Measurements from ENCODE around the gene PTPN18.

The PTPN18 gene

DNA sequence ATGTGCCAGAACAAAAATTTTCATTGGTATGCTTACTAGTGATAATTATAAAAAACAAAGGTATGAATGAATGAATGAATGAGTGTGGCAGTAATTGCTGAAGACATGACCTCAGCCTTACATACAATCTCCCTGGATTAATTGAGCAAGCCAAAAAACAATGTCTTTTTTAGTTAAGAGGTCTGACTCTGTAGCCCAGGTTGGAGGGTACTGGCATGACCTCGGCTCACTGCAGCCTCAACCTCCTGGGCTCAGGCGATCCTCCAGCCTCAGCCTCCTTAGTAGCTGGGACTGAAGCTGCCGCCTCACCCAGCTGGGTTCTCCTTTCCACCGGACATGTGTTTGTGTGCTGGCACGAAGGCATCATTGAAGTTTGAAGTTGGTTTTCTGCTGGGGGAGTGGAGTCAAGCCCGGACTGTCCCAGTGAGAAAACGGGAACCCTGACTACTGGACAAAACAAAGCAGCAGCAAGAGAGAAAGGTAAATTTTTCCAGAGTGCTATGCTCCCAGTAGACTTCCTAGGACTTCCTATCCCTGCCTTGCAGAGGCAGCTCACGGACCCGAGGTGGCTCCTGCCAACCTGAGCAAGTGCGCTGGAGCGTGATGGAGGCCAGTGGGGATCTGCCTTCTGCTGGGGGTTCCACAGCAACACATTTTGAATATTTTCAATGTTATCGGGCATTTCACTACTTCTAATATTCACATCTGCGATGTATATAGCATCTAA is 19.5 kb upstream of the PTPN18 start:
- H3K4me1 Mint-ChIP-seq (ENCODE audit: low read depth): peaks cover 19% of the 10 kb centered on the region
- H3K27ac Mint-ChIP-seq: no peak overlapping the region
- H3K4me3 Mint-ChIP-seq: no peak overlapping the region
- H3K27me3 Mint-ChIP-seq: peaks cover 11% of the 10 kb centered on the region
- no peaks in the 10 kb centered on the region for H3K9me3 Mint-ChIP-seq
- no peak for DNase-seq
- H3K36me3 Mint-ChIP-seq (ENCODE audit: low read depth): peaks cover 36% of the 10 kb centered on the region

DNA sequence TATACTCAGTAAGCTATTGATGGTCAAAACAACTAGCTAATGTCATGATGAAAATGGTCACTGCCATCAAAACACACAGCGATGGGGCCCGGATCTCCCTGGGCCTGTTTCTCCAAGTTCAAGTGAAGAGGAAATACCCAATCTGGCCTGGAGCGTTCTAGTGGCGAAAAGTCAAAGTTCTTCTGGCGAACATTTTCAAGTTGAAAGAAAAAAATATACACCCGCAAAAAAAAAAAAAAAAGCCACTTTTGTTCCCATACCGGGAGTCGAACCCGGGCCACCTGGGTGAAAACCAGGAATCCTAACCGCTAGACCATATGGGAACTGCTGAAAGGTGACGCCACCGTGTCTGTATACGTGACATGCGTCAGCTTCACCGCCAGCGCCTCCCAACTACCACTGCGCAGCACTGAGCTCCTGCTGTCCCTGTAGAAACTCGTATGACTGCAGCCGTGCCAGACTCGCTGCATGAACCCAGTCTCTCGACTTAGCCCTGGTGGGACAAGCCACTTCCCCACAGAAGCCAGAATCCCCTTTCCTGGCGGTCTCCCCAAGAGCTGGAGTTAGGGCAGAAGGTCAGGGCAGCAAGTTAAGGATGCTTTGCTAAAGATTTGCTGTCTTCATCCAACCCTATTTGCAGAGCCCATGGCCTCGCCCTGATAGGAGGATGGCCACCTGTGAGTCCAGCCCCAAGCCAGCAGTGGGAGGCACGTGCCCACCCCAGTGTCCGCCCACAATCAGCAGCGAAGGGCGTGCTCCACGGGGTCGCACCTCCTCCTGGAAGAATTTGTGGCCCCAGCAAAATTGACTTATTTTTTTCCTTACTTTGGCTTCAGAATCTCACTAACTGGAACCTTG is 18.8 kb upstream of the PTPN18 start:
- H3K36me3 Mint-ChIP-seq (ENCODE audit: low read depth): peaks cover 42% of the 10 kb centered on the region
- peaks cover 24% of the 10 kb centered on the region for H3K4me1 Mint-ChIP-seq (ENCODE audit: low read depth)
- H3K27ac Mint-ChIP-seq: peak overlapping the region; percentile 84
- no peaks in the 10 kb centered on the region for H3K9me3 Mint-ChIP-seq
- peaks cover 6% of the 10 kb centered on the region for H3K27me3 Mint-ChIP-seq
- DNase-seq: peak; percentile 76
- H3K4me3 Mint-ChIP-seq: peak overlapping the region; percentile 32

DNA sequence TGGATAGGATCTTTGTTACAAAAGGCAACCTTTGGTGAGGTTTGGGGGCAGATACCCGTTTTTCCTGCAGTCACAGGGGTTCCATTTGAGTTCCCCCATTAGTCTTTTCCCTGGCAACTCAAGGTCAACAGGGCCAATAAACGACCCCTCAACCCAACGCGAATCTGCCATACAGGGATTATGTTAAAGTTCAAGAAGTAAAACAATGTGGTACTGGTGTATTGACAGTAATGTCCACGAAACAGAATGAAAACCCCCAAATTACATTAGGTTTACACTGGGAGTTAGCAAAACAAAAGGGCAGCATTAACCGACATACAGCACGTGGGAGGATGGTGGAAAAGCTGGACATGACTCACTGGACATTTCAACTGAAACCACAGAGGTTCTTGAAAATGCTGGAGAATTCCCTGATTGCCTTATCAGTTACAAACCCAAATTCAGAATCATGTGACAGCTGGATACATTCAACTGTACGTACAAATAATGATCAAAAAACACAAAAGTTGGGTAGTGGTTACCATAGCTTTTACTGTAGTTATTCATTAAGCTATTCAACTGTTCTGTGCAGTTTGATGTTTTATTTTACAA is 18.0 kb upstream of the PTPN18 start:
- no peak for DNase-seq
- Mint-ChIP-seq H3K4me3 (no peak overlapping the region), H3K36me3 (ENCODE audit: low read depth) (peaks cover 49% of the 10 kb centered on the region), H3K27me3 (no peaks in the 10 kb centered on the region), H3K4me1 (ENCODE audit: low read depth) (peaks cover 18% of the 10 kb centered on the region), H3K9me3 (no peaks in the 10 kb centered on the region), H3K27ac (peak overlapping the region; percentile 3)

DNA sequence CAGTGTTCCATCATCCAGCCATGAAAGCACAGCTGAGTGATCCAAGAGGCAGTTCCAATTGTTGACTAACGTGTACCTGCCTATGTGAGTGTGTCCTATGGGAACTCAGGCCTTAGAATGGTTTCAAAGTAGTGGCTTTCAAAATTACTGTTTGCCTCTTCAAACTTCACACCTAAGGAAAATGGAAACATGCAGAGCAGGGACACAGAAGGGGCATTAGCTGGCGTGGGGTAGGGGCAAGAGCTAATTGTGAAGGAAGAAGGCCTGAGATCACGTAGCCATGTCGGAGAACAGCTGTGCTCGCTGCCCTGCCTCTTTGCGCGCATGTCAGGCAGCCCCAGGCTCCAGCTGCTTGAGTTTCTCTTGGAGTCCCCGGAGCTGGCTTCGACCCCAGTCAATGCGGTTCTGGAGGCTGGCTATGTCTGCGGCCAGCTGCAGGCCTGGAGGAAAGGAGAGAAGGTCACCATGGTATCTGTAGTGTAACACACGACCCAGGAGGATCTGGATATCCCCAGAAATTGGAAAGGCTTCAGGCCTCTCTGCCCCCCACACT is 17.0 kb upstream of the PTPN18 start:
- no peak for DNase-seq
- Mint-ChIP-seq H3K36me3 (ENCODE audit: low read depth) (peaks cover 59% of the 10 kb centered on the region), H3K4me3 (no peak overlapping the region), H3K9me3 (no peaks in the 10 kb centered on the region), H3K27me3 (no peaks in the 10 kb centered on the region), H3K4me1 (ENCODE audit: low read depth) (peaks cover 20% of the 10 kb centered on the region), H3K27ac (peak overlapping the region; percentile 39)

DNA sequence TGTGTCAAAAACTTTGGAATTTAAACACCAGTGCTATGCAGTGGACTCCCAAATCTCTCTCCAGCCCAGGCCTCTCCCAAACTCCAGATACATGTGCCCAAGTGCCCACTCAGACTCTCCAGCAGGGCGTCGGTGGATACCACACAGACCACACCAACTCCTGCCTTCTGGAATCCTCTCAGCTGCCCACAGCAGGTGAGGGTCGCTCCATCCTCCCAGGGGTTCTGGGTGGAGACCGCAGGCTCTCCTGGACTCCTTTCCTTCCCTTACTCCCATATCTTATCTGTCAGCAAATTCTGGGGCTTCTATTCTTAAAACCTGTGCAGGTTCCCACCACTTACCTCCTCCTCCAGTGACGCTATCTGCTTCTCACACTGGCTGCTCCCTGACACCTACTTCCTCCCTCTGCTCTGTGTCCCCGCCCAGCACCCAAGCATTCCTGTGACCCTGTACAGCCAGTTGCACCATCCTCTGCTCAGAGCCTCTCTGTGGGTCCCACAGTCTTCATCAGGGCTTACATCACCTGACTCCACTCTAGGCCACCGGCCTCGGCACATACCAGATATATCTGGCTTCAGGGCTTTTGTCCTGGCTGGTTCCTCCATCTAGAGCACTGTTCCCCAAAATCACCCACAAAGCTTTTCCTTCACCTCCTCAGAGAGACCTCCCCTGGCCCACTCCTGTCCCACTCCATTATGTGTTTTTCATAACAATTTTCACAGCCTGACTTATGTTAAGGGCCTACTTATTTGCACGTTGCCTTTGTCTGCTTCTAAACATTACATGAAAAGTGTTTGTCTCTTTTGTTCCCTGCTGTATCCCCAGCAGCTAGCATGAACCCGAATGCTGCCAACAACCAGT is 15.7 kb upstream of the PTPN18 start:
- Mint-ChIP-seq H3K9me3 (no peaks in the 10 kb centered on the region), H3K27me3 (no peaks in the 10 kb centered on the region), H3K4me1 (ENCODE audit: low read depth) (peaks cover 29% of the 10 kb centered on the region), H3K4me3 (no peak overlapping the region), H3K27ac (peak overlapping the region; percentile 55), H3K36me3 (ENCODE audit: low read depth) (peaks cover 72% of the 10 kb centered on the region)
- no peak for DNase-seq

DNA sequence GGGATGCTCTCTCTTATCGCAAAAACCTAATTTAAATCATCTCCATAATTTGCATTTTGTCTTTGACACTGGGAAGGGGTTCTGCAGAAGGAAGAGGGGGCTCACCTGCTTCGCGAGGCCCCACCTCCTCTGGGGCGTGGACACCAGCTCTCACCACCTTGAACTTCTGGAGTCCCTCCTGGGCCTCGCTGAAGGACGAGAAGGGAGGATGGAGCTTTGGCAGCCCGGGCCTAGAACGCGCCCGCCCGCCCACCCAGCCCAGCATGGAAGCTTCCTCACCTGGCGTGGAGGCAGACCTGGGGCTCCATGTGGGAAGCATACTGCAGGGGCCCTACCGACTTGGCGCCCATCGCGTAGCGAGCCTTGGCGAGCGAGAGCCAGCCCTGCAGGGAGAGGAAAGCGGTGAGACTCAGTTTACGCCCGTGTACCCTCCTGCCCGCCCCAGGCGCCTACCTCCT is 14.3 kb upstream of the PTPN18 start:
- peak overlapping the region; percentile 100 for H3K4me3 Mint-ChIP-seq
- H3K36me3 Mint-ChIP-seq (ENCODE audit: low read depth): peaks cover 86% of the 10 kb centered on the region
- no peak for DNase-seq
- H3K9me3 Mint-ChIP-seq: no peaks in the 10 kb centered on the region
- H3K27ac Mint-ChIP-seq: peak overlapping the region; percentile 99
- H3K27me3 Mint-ChIP-seq: no peaks in the 10 kb centered on the region
- H3K4me1 Mint-ChIP-seq (ENCODE audit: low read depth): peaks cover 43% of the 10 kb centered on the region

GRCh38 chr2:130342020-130342532 is 13.8 kb upstream of the PTPN18 start:
- peak overlapping the region; percentile 100 for H3K4me3 Mint-ChIP-seq
- peaks cover 47% of the 10 kb centered on the region for H3K4me1 Mint-ChIP-seq (ENCODE audit: low read depth)
- H3K36me3 Mint-ChIP-seq (ENCODE audit: low read depth): peaks cover 91% of the 10 kb centered on the region
- peak; percentile 87 for DNase-seq
- no peaks in the 10 kb centered on the region for H3K27me3 Mint-ChIP-seq
- no peaks in the 10 kb centered on the region for H3K9me3 Mint-ChIP-seq
- peak overlapping the region; percentile 99 for H3K27ac Mint-ChIP-seq

DNA sequence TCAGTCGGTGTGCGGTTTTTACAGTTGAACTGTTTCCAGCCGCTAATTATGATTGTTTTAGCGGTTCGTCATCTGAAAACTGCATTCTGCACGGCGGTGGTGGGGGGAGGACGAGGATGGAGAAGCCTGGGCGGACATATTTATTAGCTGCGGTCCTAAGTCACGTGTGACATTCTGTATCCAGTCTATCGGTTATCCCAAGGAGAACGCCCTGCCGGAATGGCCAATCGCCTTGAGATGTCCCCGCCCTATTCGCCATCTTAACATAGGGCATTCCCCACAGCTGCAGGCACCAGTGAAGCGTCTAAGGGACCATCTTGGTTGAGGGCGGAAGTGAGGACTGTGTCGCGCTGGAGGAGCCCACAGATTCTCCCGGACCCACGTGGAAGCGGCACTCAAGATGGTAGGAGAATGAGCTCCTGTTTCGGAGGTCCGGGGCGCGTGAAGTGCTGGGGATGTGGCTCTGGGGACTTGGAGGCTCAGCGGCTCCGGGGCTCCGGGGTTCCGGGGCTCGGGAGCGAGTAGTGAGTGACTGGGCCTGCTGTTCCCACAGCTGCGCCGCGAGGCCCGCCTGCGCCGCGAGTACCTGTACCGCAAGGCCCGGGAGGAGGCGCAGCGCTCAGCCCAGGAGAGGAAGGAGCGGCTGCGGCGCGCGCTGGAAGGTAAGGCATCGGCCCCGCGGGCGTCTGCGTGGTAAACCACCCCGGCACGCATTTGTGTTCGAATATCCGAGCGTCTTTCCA is 13.2 kb upstream of the PTPN18 start, which contains the start of gene IMP4:
TSS of gene IMP4 (plus strand) at position 365 of the 743 bp plus-strand sequence. CDS start at position 401, 36 bp downstream.
- Mint-ChIP-seq H3K4me1 (ENCODE audit: low read depth) (peaks cover 53% of the 10 kb centered on the region), H3K27me3 (no peaks in the 10 kb centered on the region), H3K9me3 (no peaks in the 10 kb centered on the region), H3K27ac (peak within 1 kb of the TSS; percentile 99), H3K36me3 (ENCODE audit: low read depth) (peaks cover 93% of the 10 kb centered on the region), H3K4me3 (peak within 1 kb of the TSS; percentile 100)
- DNase-seq: peak; percentile 93

- Mint-ChIP-seq H3K4me3 (peak overlapping the region; percentile 100), H3K4me1 (ENCODE audit: low read depth) (peaks cover 71% of the 10 kb centered on the region), H3K36me3 (ENCODE audit: low read depth) (peaks cover 93% of the 10 kb centered on the region), H3K27ac (peak overlapping the region; percentile 99), H3K9me3 (no peaks in the 10 kb centered on the region), H3K27me3 (no peaks in the 10 kb centered on the region)
- DNase-seq: no peak
These were observed 11.3 kb upstream of the PTPN18 start for GRCh38 chr2:130344578-130344977.

DNA sequence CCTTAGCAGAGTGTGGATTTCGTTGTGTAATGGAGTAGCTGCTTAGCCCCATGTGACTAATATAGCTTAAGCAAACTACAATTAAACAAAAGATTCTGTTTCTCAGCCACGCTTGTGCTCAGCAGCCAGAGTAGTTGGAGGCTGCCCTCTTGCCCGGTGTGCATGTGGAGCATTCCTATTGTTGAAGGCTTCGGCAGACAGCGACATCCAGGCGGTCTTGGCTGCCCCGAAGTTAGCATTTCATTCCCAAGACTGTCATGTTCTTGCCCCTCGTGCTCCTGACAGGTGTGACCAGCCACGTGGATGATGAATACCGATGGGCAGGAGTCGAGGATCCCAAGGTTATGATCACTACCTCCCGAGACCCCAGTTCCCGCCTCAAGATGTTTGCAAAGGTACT is 10.8 kb upstream of the PTPN18 start:
- H3K4me1 Mint-ChIP-seq (ENCODE audit: low read depth): peaks cover 68% of the 10 kb centered on the region
- H3K9me3 Mint-ChIP-seq: no peaks in the 10 kb centered on the region
- DNase-seq: no peak
- H3K4me3 Mint-ChIP-seq: peak overlapping the region; percentile 100
- peaks cover 90% of the 10 kb centered on the region for H3K36me3 Mint-ChIP-seq (ENCODE audit: low read depth)
- H3K27ac Mint-ChIP-seq: peak overlapping the region; percentile 99
- H3K27me3 Mint-ChIP-seq: no peaks in the 10 kb centered on the region

GRCh38 chr2:130345611-130346010 is 10.2 kb upstream of the PTPN18 start:
- Mint-ChIP-seq H3K4me3 (no peak overlapping the region), H3K27ac (peak overlapping the region; percentile 99), H3K9me3 (no peaks in the 10 kb centered on the region), H3K27me3 (no peaks in the 10 kb centered on the region), H3K36me3 (ENCODE audit: low read depth) (peaks cover 89% of the 10 kb centered on the region), H3K4me1 (ENCODE audit: low read depth) (peaks cover 66% of the 10 kb centered on the region)
- no peak for DNase-seq

DNA sequence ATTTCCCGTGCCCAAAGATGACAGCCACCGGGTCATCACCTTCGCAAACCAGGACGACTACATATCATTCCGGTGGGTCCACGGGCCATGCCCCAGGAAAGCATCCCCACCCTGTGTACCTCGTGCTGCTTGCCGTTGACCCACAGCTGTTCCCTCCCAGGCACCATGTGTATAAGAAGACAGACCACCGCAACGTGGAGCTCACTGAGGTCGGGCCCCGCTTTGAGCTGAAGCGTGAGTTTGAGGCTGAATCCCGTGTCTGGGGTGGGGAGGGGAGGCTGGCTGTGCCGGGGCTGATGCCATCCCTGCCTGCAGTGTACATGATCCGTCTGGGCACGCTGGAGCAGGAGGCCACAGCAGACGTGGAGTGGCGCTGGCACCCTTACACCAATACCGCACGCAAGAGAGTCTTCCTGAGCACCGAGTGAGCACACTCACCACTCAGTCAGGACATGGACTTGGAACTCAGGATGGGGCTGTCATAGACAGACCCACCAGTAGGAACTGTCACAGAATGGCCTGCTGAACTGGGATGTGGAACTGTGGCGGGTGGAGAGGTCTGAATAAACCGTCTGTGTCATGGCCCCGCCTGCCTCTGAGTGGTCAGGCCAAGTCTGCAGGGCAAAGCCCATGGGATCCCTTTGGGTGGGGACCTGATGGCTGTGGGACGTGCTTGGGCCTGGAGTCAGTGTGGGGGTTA is 9.7 kb upstream of the PTPN18 start:
- no peak for DNase-seq
- Mint-ChIP-seq H3K9me3 (no peaks in the 10 kb centered on the region), H3K36me3 (ENCODE audit: low read depth) (peaks cover 91% of the 10 kb centered on the region), H3K27ac (peak overlapping the region; percentile 87), H3K27me3 (no peaks in the 10 kb centered on the region), H3K4me1 (ENCODE audit: low read depth) (peaks cover 63% of the 10 kb centered on the region), H3K4me3 (no peak overlapping the region)

DNA sequence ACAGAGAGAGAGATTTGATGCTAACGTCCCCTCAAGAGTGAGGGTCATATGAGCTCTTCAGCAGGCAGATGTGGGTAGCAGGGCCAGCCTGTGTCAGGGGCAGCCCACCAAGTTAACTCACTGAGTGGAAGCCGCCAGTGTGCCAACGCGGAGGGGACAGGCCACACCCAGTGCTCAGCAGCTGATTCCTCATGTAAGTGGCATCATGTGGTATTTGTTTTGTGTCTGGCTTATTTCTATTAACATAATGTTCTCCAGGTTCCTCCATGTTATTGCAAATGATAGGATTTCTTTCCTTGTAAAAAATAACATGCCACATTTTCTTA is 9.2 kb upstream of the PTPN18 start:
- no peaks in the 10 kb centered on the region for H3K27me3 Mint-ChIP-seq
- DNase-seq: no peak
- H3K4me3 Mint-ChIP-seq: no peak overlapping the region
- no peaks in the 10 kb centered on the region for H3K9me3 Mint-ChIP-seq
- H3K4me1 Mint-ChIP-seq (ENCODE audit: low read depth): peaks cover 62% of the 10 kb centered on the region
- H3K36me3 Mint-ChIP-seq (ENCODE audit: low read depth): peaks cover 91% of the 10 kb centered on the region
- peak overlapping the region; percentile 87 for H3K27ac Mint-ChIP-seq
